Retinal pigment epithelial cell (primary cell): ENCODE data around the gene PMPCA.

Experiments used
- DNase-seq: peaks from one replicate; pipeline ENCODE4 v3.0.0-alpha.2; 2010; ENCODE audit warnings: low read depth
- H3K4me3 ChIP-seq: 2 replicates; pipeline ENCODE4 v1.5.1; 2011; ENCODE audit warnings: mild to moderate bottlenecking, low read length, control low read depth, moderate library complexity
- CTCF ChIP-seq: conservative IDR thresholded peaks from 2 replicates; pipeline ENCODE4 v1.5.1; 2011; ENCODE audit warnings: low read depth, low read length, control low read depth, inconsistent platforms

Gene PMPCA

GRCh38 chr9:136431782-136432350, 21.4 kb downstream of the PMPCA start:
- no peak overlapping the region for H3K4me3 ChIP-seq
- DNase-seq: no peak
- no peak for TF ChIP-seq CTCF

- DNase-seq: no peak
- no peak overlapping the region for H3K4me3 ChIP-seq
- TF ChIP-seq CTCF: no peak
Measured at GRCh38 chr9:136432591-136432990, 22.1 kb downstream of the PMPCA start.

DNA sequence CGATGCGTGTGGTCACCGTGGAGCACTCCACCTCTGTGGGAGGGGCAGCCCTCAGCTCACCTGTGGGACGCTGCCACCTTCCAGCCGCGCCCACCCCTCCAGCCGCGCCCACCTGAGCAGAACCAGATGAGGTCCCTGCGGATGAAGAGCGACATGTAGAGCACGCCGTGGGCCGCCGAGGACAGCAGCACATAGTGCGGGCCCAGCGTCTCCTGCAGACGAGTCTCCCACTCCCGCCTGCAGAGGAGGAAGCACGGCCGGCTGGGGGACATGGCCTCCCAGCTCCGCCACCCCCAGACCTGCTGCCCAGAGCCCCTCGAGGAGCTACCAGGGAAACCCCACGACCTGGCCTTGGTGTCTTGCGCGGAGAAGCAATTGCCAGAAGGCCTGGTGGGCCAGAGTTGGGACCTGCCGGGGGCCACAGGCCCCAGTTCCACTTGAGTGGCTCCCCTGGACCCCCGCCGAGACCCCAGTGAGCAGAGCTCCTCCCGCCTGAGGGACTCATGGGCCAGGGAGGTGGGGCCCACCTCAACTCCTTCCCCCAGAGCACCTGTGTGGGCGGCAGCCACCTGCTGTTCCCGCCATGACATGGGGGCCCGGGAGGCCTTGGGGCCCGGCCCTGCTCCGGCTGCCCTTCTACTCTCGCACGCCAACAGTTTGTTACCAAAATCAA, 22.7 kb downstream of the PMPCA start:
- no peak for TF ChIP-seq CTCF
- no peak for DNase-seq
- H3K4me3 ChIP-seq: no peak overlapping the region

DNA sequence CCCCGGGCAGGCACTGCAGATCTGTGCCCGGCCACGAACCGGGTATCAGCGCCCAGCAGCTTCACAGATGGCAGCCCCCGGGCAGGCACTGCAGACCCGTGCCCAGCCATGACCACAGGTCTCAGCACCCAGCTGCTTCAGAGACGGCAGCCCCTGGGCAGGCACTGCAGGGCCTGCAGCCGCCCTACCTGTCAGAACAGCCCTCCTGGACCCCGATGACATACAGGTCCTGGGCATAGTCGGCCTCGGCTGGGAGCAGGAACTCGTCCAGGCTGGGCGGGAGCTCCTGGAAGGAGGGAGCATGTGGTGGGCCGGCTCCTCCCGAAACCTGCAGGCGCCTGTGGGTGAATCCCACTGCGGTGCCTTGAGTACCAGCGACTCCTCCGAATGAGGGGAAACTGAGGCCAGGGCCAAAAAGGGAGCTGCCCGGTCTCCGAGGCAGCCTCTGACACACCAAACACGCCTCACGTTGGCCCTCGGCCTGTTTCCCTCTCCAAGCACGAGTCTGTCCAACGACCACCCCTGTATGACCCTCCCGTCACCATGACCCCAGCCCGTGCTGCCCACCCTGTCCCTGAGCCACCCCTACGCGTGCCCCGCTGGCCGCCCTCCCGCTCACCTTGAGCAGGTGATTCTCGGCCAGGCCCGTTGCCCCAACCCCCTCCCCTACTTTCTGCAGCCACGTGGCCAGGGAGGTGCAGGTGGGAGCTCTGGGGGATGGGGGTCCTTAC, 23.6 kb downstream of the PMPCA start:
- H3K4me3 ChIP-seq: no peak overlapping the region
- TF ChIP-seq CTCF: no peak
- DNase-seq: no peak

- no peak for TF ChIP-seq CTCF
- no peak for DNase-seq
- H3K4me3 ChIP-seq: no peak overlapping the region
Measured at GRCh38 chr9:136434580-136435169, 24.2 kb downstream of the PMPCA start.

DNA sequence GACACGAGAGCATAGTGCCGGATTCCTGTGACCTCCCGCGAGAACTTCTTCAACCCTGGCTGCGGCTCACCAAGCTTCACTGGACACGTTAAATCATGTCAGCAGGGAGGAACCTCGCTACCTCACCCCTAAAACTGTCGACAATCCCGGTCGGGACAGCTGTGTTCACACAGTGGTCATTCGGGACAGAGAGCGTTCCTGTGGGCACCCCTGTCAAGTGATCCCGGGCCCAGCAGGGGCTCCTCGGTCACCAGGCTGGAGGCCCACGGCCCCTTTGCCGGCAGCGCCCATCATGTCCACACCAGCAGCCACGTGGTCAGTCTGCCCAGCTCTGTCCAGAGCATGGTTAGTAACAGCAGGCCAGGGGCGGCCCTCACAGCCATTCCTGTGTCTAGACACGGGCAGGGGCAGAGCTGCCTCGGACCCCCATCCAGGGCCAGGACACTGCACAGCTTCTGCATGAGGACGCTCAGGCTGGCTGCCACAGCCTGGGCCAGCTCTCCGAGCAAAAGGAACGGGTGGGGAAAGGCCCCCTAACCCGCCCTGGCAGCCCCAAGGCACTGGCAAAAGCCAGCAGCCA, 25.7 kb downstream of the PMPCA start:
- no peak for TF ChIP-seq CTCF
- no peak overlapping the region for H3K4me3 ChIP-seq
- no peak for DNase-seq
